ENCODE data around the gene IL1RL1.

GRCh38 chr2:102358496-102358895 lies 47.1 kb downstream of the IL1RL1 start:
- TF ChIP-seq, protein P1, sequence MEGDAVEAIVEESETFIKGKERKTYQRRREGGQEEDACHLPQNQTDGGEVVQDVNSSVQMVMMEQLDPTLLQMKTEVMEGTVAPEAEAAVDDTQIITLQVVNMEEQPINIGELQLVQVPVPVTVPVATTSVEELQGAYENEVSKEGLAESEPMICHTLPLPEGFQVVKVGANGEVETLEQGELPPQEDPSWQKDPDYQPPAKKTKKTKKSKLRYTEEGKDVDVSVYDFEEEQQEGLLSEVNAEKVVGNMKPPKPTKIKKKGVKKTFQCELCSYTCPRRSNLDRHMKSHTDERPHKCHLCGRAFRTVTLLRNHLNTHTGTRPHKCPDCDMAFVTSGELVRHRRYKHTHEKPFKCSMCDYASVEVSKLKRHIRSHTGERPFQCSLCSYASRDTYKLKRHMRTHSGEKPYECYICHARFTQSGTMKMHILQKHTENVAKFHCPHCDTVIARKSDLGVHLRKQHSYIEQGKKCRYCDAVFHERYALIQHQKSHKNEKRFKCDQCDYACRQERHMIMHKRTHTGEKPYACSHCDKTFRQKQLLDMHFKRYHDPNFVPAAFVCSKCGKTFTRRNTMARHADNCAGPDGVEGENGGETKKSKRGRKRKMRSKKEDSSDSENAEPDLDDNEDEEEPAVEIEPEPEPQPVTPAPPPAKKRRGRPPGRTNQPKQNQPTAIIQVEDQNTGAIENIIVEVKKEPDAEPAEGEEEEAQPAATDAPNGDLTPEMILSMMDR (conservative IDR thresholded peaks at IDR 0.05; ENCODE audit: low read depth, low read length), result no peak
- no peak for TF ChIP-seq EZH2phosphoT487 (IDR thresholded peaks at IDR 0.05; ENCODE audit: borderline replicate concordance, low read length)
